Uterus (tissue), 2 donors: ENCODE measurements around the gene ALG12.

Experiments
- POLR2A ChIP-seq, 2 donors: fragments of 450-650 bp; IDR thresholded peaks; one replicate each; pipeline ENCODE4 v1.6.1; 2016; ENCODE audit warnings: antibody characterized with exemption in 2 of 2, mild to moderate bottlenecking in 1 of 2, moderate library complexity in 1 of 2
- TF ChIP-seq, protein P1 (sequence below), 4 experiments: fragments of 200-600 bp in 2 of 4; fragments of 450-650 bp in 2 of 4; sonication (generic) in 2 of 4; IDR thresholded peaks; one replicate each; pipeline ENCODE4 v1.5.1; 2016 to 2019; ENCODE audit warnings: antibody characterized with exemption in 4 of 4, mild to moderate bottlenecking in 2 of 4, moderate library complexity in 1 of 4

- TF ChIP-seq, protein P1, sequence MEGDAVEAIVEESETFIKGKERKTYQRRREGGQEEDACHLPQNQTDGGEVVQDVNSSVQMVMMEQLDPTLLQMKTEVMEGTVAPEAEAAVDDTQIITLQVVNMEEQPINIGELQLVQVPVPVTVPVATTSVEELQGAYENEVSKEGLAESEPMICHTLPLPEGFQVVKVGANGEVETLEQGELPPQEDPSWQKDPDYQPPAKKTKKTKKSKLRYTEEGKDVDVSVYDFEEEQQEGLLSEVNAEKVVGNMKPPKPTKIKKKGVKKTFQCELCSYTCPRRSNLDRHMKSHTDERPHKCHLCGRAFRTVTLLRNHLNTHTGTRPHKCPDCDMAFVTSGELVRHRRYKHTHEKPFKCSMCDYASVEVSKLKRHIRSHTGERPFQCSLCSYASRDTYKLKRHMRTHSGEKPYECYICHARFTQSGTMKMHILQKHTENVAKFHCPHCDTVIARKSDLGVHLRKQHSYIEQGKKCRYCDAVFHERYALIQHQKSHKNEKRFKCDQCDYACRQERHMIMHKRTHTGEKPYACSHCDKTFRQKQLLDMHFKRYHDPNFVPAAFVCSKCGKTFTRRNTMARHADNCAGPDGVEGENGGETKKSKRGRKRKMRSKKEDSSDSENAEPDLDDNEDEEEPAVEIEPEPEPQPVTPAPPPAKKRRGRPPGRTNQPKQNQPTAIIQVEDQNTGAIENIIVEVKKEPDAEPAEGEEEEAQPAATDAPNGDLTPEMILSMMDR (IDR thresholded peaks at IDR 0.05), result no peak
- TF ChIP-seq POLR2A (IDR thresholded peaks at IDR 0.05), result no peak
Measured at GRCh38 chr22:49922926-49923325, 4.7 kb upstream of the ALG12 start.
